ENCODE results near the gene IDI2.

DNA sequence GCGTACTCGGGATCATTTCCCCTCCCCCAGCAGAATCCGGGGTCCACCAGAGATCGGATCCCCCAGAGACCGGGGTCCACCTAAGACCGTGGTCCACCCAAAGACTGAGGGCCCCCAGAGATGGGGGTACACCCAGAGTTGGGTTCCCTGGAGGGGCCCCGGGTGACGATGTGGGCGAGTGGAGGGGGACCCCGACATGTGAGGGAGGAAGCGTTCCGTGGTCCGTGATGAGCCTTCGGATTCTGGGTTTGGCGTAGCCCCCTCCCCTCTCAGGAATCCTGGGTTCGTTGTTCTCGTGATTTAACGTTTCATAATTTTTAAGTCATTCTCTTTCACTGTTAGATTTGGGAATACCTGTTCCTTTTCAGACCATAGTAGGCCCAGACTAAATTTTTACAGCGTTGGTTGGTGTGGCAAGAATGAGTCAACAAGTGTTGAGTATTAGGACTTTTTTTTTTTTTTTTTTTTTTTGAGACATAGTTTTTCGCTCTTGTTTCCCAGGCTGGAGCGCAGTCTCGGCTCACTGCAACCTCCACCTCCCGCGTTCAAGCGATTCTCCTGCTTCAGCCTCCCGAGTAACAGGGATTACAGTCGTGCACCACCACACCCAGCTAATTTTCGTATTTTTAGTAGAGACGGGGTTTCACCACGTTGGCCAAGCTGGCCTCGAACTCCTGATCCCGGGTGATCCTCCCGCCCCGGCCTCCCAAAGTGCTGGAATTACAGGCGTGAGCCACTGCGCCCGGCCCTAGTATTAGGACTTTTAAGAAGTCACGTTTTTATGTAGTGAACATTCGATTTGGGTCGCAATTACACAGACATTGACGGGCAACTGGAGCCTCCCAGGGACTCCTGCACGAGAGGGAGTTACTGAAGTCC is 36.8 kb downstream of the IDI2 start:
- TF ChIP-seq, protein P1, sequence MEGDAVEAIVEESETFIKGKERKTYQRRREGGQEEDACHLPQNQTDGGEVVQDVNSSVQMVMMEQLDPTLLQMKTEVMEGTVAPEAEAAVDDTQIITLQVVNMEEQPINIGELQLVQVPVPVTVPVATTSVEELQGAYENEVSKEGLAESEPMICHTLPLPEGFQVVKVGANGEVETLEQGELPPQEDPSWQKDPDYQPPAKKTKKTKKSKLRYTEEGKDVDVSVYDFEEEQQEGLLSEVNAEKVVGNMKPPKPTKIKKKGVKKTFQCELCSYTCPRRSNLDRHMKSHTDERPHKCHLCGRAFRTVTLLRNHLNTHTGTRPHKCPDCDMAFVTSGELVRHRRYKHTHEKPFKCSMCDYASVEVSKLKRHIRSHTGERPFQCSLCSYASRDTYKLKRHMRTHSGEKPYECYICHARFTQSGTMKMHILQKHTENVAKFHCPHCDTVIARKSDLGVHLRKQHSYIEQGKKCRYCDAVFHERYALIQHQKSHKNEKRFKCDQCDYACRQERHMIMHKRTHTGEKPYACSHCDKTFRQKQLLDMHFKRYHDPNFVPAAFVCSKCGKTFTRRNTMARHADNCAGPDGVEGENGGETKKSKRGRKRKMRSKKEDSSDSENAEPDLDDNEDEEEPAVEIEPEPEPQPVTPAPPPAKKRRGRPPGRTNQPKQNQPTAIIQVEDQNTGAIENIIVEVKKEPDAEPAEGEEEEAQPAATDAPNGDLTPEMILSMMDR (IDR thresholded peaks at IDR 0.05; ENCODE audit: low read depth, low read length), result no peak
- no peak for TF ChIP-seq EZH2phosphoT487 (IDR thresholded peaks at IDR 0.05; ENCODE audit: low read depth)
